DMS53 (cell line): ENCODE results near the gene FAM217B.

ENCODE experiments used
- DNase-seq: peaks from one replicate; lab custom pipeline; 2025; lab: John Stamatoyannopoulos, UW

Gene FAM217B

GRCh38 chr20:59977086-59977485 lies 36.9 kb downstream of the FAM217B start:
- DNase-seq, result no peak

GRCh38 chr20:59983076-59983475 lies 42.9 kb downstream of the FAM217B start:
- no peak for DNase-seq

- no peak for DNase-seq
Observed at GRCh38 chr20:59984541-59984940, 44.4 kb downstream of the FAM217B start.

- no peak for DNase-seq
Observed at GRCh38 chr20:59985164-59985563, 45.0 kb downstream of the FAM217B start.

GRCh38 chr20:59985864-59986263 lies 45.7 kb downstream of the FAM217B start:
- DNase-seq, result peak; percentile 55

- DNase-seq, result no peak
Observed at GRCh38 chr20:59987135-59987534, 46.9 kb downstream of the FAM217B start.

GRCh38 chr20:59988141-59988540 lies 48.0 kb downstream of the FAM217B start:
- peak; percentile 97 for DNase-seq

GRCh38 chr20:59992526-59993084 lies 52.4 kb downstream of the FAM217B start:
- DNase-seq, result peak; percentile 73

- DNase-seq, result peak; percentile 81
Observed at GRCh38 chr20:59993736-59994430, 53.7 kb downstream of the FAM217B start.

GRCh38 chr20:59994697-59995122 lies 54.5 kb downstream of the FAM217B start:
- peak; percentile 97 for DNase-seq

- DNase-seq, result peak; percentile 40
Observed at GRCh38 chr20:59996108-59996507, 55.9 kb downstream of the FAM217B start.

GRCh38 chr20:59997896-59998295 lies 57.7 kb downstream of the FAM217B start:
- DNase-seq, result no peak
